ENCODE data around the gene RPL10A.

The RPL10A gene

GRCh38 chr6:35449287-35449881 is 18.8 kb upstream of the RPL10A start:
- DNase-seq = peak; percentile 74

- DNase-seq = no peak
Measured at GRCh38 chr6:35451354-35452182, 16.6 kb upstream of the RPL10A start.

- peak; percentile 91 for DNase-seq
Measured at GRCh38 chr6:35452183-35453090, 15.8 kb upstream of the RPL10A start, which contains the start of gene FANCE. Gene FANCE (plus strand): TSS chr6:35452338. CDS start chr6:35452546, 208 bp downstream.

GRCh38 chr6:35453236-35453635 is 15.0 kb upstream of the RPL10A start:
- no peak for DNase-seq

- DNase-seq = no peak
Measured at GRCh38 chr6:35454391-35455110, 13.7 kb upstream of the RPL10A start.

GRCh38 chr6:35457907-35458306 is 10.3 kb upstream of the RPL10A start:
- DNase-seq = no peak

GRCh38 chr6:35461270-35461669 is 6.9 kb upstream of the RPL10A start:
- no peak for DNase-seq

GRCh38 chr6:35463292-35463691 is 4.9 kb upstream of the RPL10A start:
- no peak for DNase-seq

- no peak for DNase-seq
Measured at GRCh38 chr6:35465646-35466045, 2.6 kb upstream of the RPL10A start.

- no peak for DNase-seq
Measured at GRCh38 chr6:35468980-35469750, 964 bp downstream of the RPL10A start.

- DNase-seq = peak; percentile 48
Measured at GRCh38 chr6:35469751-35470662, 1.8 kb downstream of the RPL10A start.

GRCh38 chr6:35470663-35471120 is 2.5 kb downstream of the RPL10A start:
- no peak for DNase-seq

GRCh38 chr6:35471836-35472345 is 3.7 kb downstream of the RPL10A start:
- no peak for DNase-seq

- peak; percentile 33 for DNase-seq
Measured at GRCh38 chr6:35473075-35473849, 5.1 kb downstream of the RPL10A start.

- DNase-seq = peak; percentile 42
Measured at GRCh38 chr6:35473850-35474130, 5.6 kb downstream of the RPL10A start.

- DNase-seq = peak; percentile 25
Measured at GRCh38 chr6:35474131-35474941, 6.1 kb downstream of the RPL10A start.

GRCh38 chr6:35474942-35475570 is 6.9 kb downstream of the RPL10A start:
- DNase-seq = no peak

GRCh38 chr6:35475573-35475972 is 7.4 kb downstream of the RPL10A start:
- DNase-seq = no peak

All from EL (cell line).